NCI-H1092 (cell line): ENCODE results near the gene RPGRIP1L.

Experiments
- DNase-seq: peaks from one replicate; lab custom pipeline; 2025; lab: John Stamatoyannopoulos, UW

The RPGRIP1L gene

GRCh38 chr16:53651357-53651756 is 52.3 kb downstream of the RPGRIP1L start:
- no peak for DNase-seq

GRCh38 chr16:53646506-53646905 is 57.2 kb downstream of the RPGRIP1L start:
- DNase-seq = no peak

GRCh38 chr16:53643474-53643873 is 60.2 kb downstream of the RPGRIP1L start:
- no peak for DNase-seq

GRCh38 chr16:53642094-53642493 is 61.6 kb downstream of the RPGRIP1L start:
- DNase-seq = no peak

GRCh38 chr16:53636978-53637377 is 66.7 kb downstream of the RPGRIP1L start:
- no peak for DNase-seq

GRCh38 chr16:53632526-53632925 is 71.1 kb downstream of the RPGRIP1L start:
- no peak for DNase-seq

- no peak for DNase-seq
Observed at GRCh38 chr16:53631236-53632025, 72.2 kb downstream of the RPGRIP1L start.

GRCh38 chr16:53629607-53630312 is 73.9 kb downstream of the RPGRIP1L start:
- peak; percentile 72 for DNase-seq

- peak; percentile 43 for DNase-seq
Observed at GRCh38 chr16:53629151-53629550, 74.5 kb downstream of the RPGRIP1L start.

- no peak for DNase-seq
Observed at GRCh38 chr16:53626811-53627210, 76.8 kb downstream of the RPGRIP1L start.

GRCh38 chr16:53626161-53626560 is 77.5 kb downstream of the RPGRIP1L start:
- no peak for DNase-seq

GRCh38 chr16:53625221-53625620 is 78.4 kb downstream of the RPGRIP1L start:
- no peak for DNase-seq

- DNase-seq = no peak
Observed at GRCh38 chr16:53622315-53622714, 81.3 kb downstream of the RPGRIP1L start.

GRCh38 chr16:53620476-53620875 is 83.2 kb downstream of the RPGRIP1L start:
- no peak for DNase-seq

GRCh38 chr16:53619235-53619634 is 84.4 kb downstream of the RPGRIP1L start:
- DNase-seq = no peak

- DNase-seq = no peak
Observed at GRCh38 chr16:53614346-53614745, 89.3 kb downstream of the RPGRIP1L start.

- no peak for DNase-seq
Observed at GRCh38 chr16:53612003-53612402, 91.7 kb downstream of the RPGRIP1L start.

GRCh38 chr16:53611179-53611696 is 92.4 kb downstream of the RPGRIP1L start:
- no peak for DNase-seq

- no peak for DNase-seq
Observed at GRCh38 chr16:53609536-53609935, 94.1 kb downstream of the RPGRIP1L start.

- no peak for DNase-seq
Observed at GRCh38 chr16:53608094-53608493, 95.6 kb downstream of the RPGRIP1L start.

GRCh38 chr16:53605831-53606400 is 97.7 kb downstream of the RPGRIP1L start:
- DNase-seq = no peak

GRCh38 chr16:53605356-53605755 is 98.3 kb downstream of the RPGRIP1L start:
- DNase-seq = no peak

- DNase-seq = no peak
Observed at GRCh38 chr16:53601961-53602360, 101.7 kb downstream of the RPGRIP1L start.
